ENCODE results near the gene AGTRAP. TPM values are rescaled to one million over a fixed set of nuclear protein-coding genes. Genes with fewer than 3 reads are reported as not detected.

Gene AGTRAP
- total and polyA plus RNA-seq, 2 of the 4 experiments (the other 2 are of a cell fraction): 21.5 to 57.7 TPM

GRCh38 chr1:11759791-11760190 is 23.9 kb downstream of the AGTRAP start:
- H3K9ac ChIP-seq (ENCODE audit: low read depth, low read length): no peak overlapping the region
- H3K9me3 ChIP-seq (ENCODE audit: control insufficient read depth, insufficient read depth, low read length): 0 out of 2 replicates have a peak, but pooled peaks cover 2% of the 10 kb centered on the region
- no peak overlapping the region for H2BK120ac ChIP-seq (ENCODE audit: low read depth, low read length)
- no peak overlapping the region for H4K91ac ChIP-seq (ENCODE audit: insufficient read depth, low read depth, low read length)
- BruUV-seq (replicated peaks): no TSS peak
- TF ChIP-seq POLR2A (IDR thresholded peaks at IDR 0.05; ENCODE audit: low read depth, low read length) (no peak), RCOR1 (IDR thresholded peaks at IDR 0.05; ENCODE audit: insufficient replicate concordance, low read length) (no peak), MAZ (IDR thresholded peaks at IDR 0.05; ENCODE audit: borderline replicate concordance, low read depth, low read length) (no peak), BHLHE40 (IDR thresholded peaks at IDR 0.05; ENCODE audit: low read depth, low read length) (no peak), MAFK (IDR thresholded peaks at IDR 0.05; ENCODE audit: low read depth, low read length) (no peak), NFE2L2 (IDR thresholded peaks at IDR 0.05; ENCODE audit: low read depth, low read length) (no peak), RFX5 (IDR thresholded peaks at IDR 0.05; ENCODE audit: low read depth, low read length) (no peak), CEBPB (IDR thresholded peaks at IDR 0.05; ENCODE audit: low read depth, low read length) (no peak), CHD1 (IDR thresholded peaks at IDR 0.05; ENCODE audit: low read depth, low read length) (no peak), USF2 (IDR thresholded peaks at IDR 0.05; ENCODE audit: low read depth, low read length) (no peak), FOS (IDR thresholded peaks at IDR 0.05; ENCODE audit: low read depth, low read length) (no peak), SMC3 (IDR thresholded peaks at IDR 0.05; ENCODE audit: low read depth, low read length) (no peak), MXI1 (IDR thresholded peaks at IDR 0.05; ENCODE audit: borderline replicate concordance, low read depth, low read length) (no peak), CTCF (conservative IDR thresholded peaks at IDR 0.05; ENCODE audit: low read depth, low read length) (no peak), ELK1 (IDR thresholded peaks at IDR 0.05; ENCODE audit: borderline replicate concordance, low read depth, low read length) (no peak), RAD21 (IDR thresholded peaks at IDR 0.05; ENCODE audit: low read length) (no peak)
- H2AFZ ChIP-seq (replicated peaks; ENCODE audit: low read length, poor library complexity): no peak overlapping the region
- intact Hi-C loops (cut with micrococcal nuclease): no loop called here
- H4K8ac ChIP-seq (ENCODE audit: low read depth in 2 of 2, low read length in 2 of 2): no peak overlapping the region
- peaks cover 1% of the 10 kb centered on the region; the same call in 1 of the 2 replicates for H3K4me1 ChIP-seq (ENCODE audit: control insufficient read depth, insufficient read depth, low read length)
- no peak overlapping the region for H3K4me2 ChIP-seq (ENCODE audit: low read depth, low read length)
- WGBS, 2 experiments (ENCODE audit: extremely low coverage in 2 of 2, insufficient read length in 1 of 2): no CpG with 5 or more reads among the region's 4 CpGs
- DNase-seq (no peak), ATAC-seq (ENCODE audit: low read depth) (no peak)
- no peak overlapping the region for H3K4me3 ChIP-seq (ENCODE audit: insufficient read depth, low read depth, low read length)
- no peak overlapping the region for H2AK9ac ChIP-seq (replicated peaks; ENCODE audit: low read depth, low read length, poor library complexity)
- H3K14ac ChIP-seq (replicated peaks; ENCODE audit: low read depth, low read length): no peak overlapping the region
- H3K23ac ChIP-seq (ENCODE audit: low read depth, low read length): no peak overlapping the region
- no peak overlapping the region for H3K18ac ChIP-seq (ENCODE audit: low read depth, low read length)
- dilution Hi-C loops (cut with HindIII; ENCODE audit: low sequenced_read_pairs, unreplicated experiment): no loop called here
- H3K27ac ChIP-seq (ENCODE audit: insufficient read depth, low read length): no peak overlapping the region
- H2AK5ac ChIP-seq (ENCODE audit: low read depth, low read length): no peak overlapping the region
- no peaks in the 10 kb centered on the region for H3K36me3 ChIP-seq (ENCODE audit: control insufficient read depth, insufficient read depth, low read length)
- H3K9me1 ChIP-seq (ENCODE audit: insufficient read depth, low read length): no peaks in the 10 kb centered on the region
- H4K5ac ChIP-seq (ENCODE audit: low read depth, low read length): no peak overlapping the region
- no peak overlapping the region for H2BK5ac ChIP-seq (ENCODE audit: low read depth, low read length, poor library complexity, severe bottlenecking)
- in situ Hi-C loops (cut with MboI; ENCODE audit: low sequenced_read_pairs): no loop called here
- H4K20me1 ChIP-seq (ENCODE audit: insufficient read depth, low read length): no peaks in the 10 kb centered on the region
- no peaks in the 10 kb centered on the region for H3K79me1 ChIP-seq (ENCODE audit: low read depth in 1 of 2, low read length in 2 of 2)
- no peak overlapping the region for H2BK20ac ChIP-seq (ENCODE audit: low read depth, low read length)
- no peak overlapping the region for H3K56ac ChIP-seq (ENCODE audit: extremely low read depth, insufficient read depth, low read length)
- POLR2A ChIA-PET (ENCODE audit: unreplicated experiment): interaction anchor here (0.6 kb wide), 1 partner anchor 16 kb away, joined by 3 read pairs; no protein-coding TSS in a partner anchor
- no peak overlapping the region for H2BK15ac ChIP-seq (ENCODE audit: low read depth, low read length)
- no peak overlapping the region for H3K4ac ChIP-seq (ENCODE audit: low read depth, low read length)
- CTCF ChIA-PET: no interaction called here
- H3K27me3 ChIP-seq (ENCODE audit: control insufficient read depth, insufficient read depth, low read length): peaks cover 33% of the 10 kb centered on the region

Data from IMR-90 (cell line).